HL-60 (cell line): ENCODE results near the gene TBC1D16.

Experiments used
- GABPA ChIP-seq: IDR thresholded peaks from 2 replicates; pipeline ENCODE4 v1.6.1; 2012; ENCODE audit warnings: low read depth
- POLR2AphosphoS5 ChIP-seq: IDR thresholded peaks from 2 replicates; pipeline ENCODE4 v1.6.1; 2012; ENCODE audit warnings: low read depth
- TF ChIP-seq, protein P1 (sequence below): IDR thresholded peaks from one replicate; pipeline ENCODE4 v1.5.1; 2011; ENCODE audit warnings: low read length, control low read depth, inconsistent platforms; ENCODE audit not compliant: insufficient read depth

DNA sequence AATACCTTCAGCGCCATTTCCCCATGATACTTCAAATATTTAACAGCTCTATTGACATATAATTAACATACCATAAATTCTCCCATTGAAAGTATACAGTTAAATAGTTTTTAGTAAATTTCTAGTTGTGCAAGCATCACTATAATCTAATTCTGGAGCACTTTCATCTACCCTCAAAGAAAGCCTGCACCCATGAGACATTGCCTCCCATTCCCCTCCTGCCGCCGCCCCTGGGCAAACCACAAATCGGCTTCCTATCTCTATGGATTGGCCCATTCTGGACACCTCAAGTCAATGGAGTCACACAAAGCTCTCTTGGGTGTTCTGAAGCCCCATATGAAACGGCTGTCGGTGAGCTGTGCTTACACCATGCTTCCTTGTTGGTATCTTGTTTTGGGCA lies 119.2 kb downstream of the TBC1D16 start:
- TF ChIP-seq, protein P1, sequence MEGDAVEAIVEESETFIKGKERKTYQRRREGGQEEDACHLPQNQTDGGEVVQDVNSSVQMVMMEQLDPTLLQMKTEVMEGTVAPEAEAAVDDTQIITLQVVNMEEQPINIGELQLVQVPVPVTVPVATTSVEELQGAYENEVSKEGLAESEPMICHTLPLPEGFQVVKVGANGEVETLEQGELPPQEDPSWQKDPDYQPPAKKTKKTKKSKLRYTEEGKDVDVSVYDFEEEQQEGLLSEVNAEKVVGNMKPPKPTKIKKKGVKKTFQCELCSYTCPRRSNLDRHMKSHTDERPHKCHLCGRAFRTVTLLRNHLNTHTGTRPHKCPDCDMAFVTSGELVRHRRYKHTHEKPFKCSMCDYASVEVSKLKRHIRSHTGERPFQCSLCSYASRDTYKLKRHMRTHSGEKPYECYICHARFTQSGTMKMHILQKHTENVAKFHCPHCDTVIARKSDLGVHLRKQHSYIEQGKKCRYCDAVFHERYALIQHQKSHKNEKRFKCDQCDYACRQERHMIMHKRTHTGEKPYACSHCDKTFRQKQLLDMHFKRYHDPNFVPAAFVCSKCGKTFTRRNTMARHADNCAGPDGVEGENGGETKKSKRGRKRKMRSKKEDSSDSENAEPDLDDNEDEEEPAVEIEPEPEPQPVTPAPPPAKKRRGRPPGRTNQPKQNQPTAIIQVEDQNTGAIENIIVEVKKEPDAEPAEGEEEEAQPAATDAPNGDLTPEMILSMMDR, result no peak
- TF ChIP-seq GABPA, result no peak
- TF ChIP-seq POLR2AphosphoS5, result no peak
